GM12878 (cell line): Measurements from ENCODE around the gene FSIP1. TPM values are rescaled to one million over a fixed set of nuclear protein-coding genes. Genes with fewer than 3 reads are reported as not detected.

Experiments used
- ATF7 ChIP-seq: fragments of 450-650 bp; IDR thresholded peaks from 2 replicates; pipeline ENCODE4 v1.6.1; 2016; ENCODE audit warnings: low read depth, mild to moderate bottlenecking
- BACH1 ChIP-seq: fragments of 450-650 bp; IDR thresholded peaks from 2 replicates; pipeline ENCODE4 v1.6.1; 2017; ENCODE audit warnings: mild to moderate bottlenecking, borderline replicate concordance
- EZH2 ChIP-seq: IDR thresholded peaks from 2 replicates; pipeline ENCODE4 v1.6.1; 2012; ENCODE audit warnings: low read depth, mild to moderate bottlenecking, control low read depth, inconsistent platforms, low read length, borderline replicate concordance; ENCODE audit not compliant: control insufficient read depth
- IKZF1 ChIP-seq: fragments of 450-650 bp; conservative IDR thresholded peaks from 2 replicates; pipeline ENCODE4 v1.6.1; 2017; ENCODE audit warnings: antibody characterized with exemption, mild to moderate bottlenecking
- MTA3 ChIP-seq: IDR thresholded peaks from 2 replicates; pipeline ENCODE4 v1.6.1; 2012; ENCODE audit warnings: low read length, inconsistent platforms, borderline replicate concordance
- PML ChIP-seq: IDR thresholded peaks from 2 replicates; pipeline ENCODE4 v1.6.1; 2012; ENCODE audit warnings: low read length, inconsistent platforms
- RB1 ChIP-seq: fragments of 450-650 bp; formaldehyde crosslinking; IDR thresholded peaks from 2 replicates; pipeline ENCODE4 v1.6.1; 2017; ENCODE audit warnings: mild to moderate bottlenecking, borderline replicate concordance
- RFX5 ChIP-seq: IDR thresholded peaks from 2 replicates; pipeline ENCODE4 v1.6.1; 2011; ENCODE audit warnings: low read depth, low read length, improper control_type of control experiment
- SIN3A ChIP-seq: IDR thresholded peaks from 2 replicates; pipeline ENCODE4 v1.6.1; 2012; ENCODE audit warnings: low read depth, low read length, improper control_type of control experiment
- SUPT20H ChIP-seq: IDR thresholded peaks from 2 replicates; pipeline ENCODE4 v1.6.1; 2011; ENCODE audit warnings: low read depth, mild to moderate bottlenecking, low read length, moderate library complexity, borderline replicate concordance; ENCODE audit not compliant: control insufficient read depth
- ZZZ3 ChIP-seq: IDR thresholded peaks from 2 replicates; pipeline ENCODE4 v1.6.1; 2011; ENCODE audit warnings: low read depth; ENCODE audit not compliant: control insufficient read depth, insufficient read length
- polyA plus RNA-seq, 11 experiments: library from polyadenylated mRNA; depleted of rRNA in 4 of 11; unstranded in 6 of 11; stranded (reverse) in 5 of 11; fragments of >200 nt; fragmentation: Nextera tagmentation in 4 of 11; fragmentation: Illumina TruSeq in 1 of 11; extraction: Ambion mirVana in 4 of 11; extraction: Trizol in 1 of 11; gene quantifications; 1 replicate in 1 of 11; 2 replicates in 10 of 11; pipeline versions ENCODE4 v1.2.1 to v1.2.3, GENCODE V29; 2011 to 2016; ENCODE audit warnings: inconsistent platforms in 2 of 11, missing spikeins in 2 of 11, low read depth in 1 of 11
- total RNA-seq, 4 experiments: library from RNA; depleted of rRNA in 3 of 4; stranded (reverse); fragments of >200 nt in 3 of 4; fragmentation: Illumina TruSeq in 1 of 4; extraction: Trizol in 1 of 4; gene quantifications; 2 replicates each; pipeline versions ENCODE4 v1.2.1 to v1.2.3, GENCODE V29; 2013 to 2021
- TF ChIP-seq, protein P1 (sequence below): fragments of 450-650 bp; formaldehyde crosslinking; IDR thresholded peaks from 2 replicates; pipeline ENCODE4 v1.5.0; 2022; ENCODE audit warnings: mild to moderate bottlenecking, missing genetic modification characterization
- TF ChIP-seq, protein P2 (sequence below): IDR thresholded peaks from 2 replicates; pipeline ENCODE4 v1.6.1; 2012; ENCODE audit warnings: improper control_type of control experiment, low read depth, low read length; ENCODE audit not compliant: insufficient replicate concordance
- TF ChIP-seq, protein P3 (sequence below), 3 experiments: IDR thresholded peaks in 2 of 3; conservative IDR thresholded peaks in 1 of 3; 2 replicates each; pipeline ENCODE4 v1.5.1; 2011; ENCODE audit warnings: low read depth in 3 of 3, low read length in 3 of 3, mild to moderate bottlenecking in 3 of 3, control low read depth in 2 of 3, moderate library complexity in 2 of 3, inconsistent platforms in 1 of 3, mixed read lengths in 1 of 3; ENCODE audit not compliant: control insufficient read depth in 2 of 3, insufficient read depth in 1 of 3; ENCODE audit errors: extremely low read depth in 1 of 3
- TF ChIP-seq, protein P4 (sequence below): fragments of 450-650 bp; IDR thresholded peaks from 2 replicates; pipeline ENCODE4 v1.6.1; 2017; ENCODE audit warnings: mild to moderate bottlenecking, low read depth, inconsistent platforms; ENCODE audit not compliant: poor library complexity, severe bottlenecking
- TF ChIP-seq, protein P5 (sequence below): IDR thresholded peaks from 2 replicates; pipeline ENCODE4 v1.6.1; 2012; ENCODE audit warnings: low read depth, low read length, improper control_type of control experiment

Gene FSIP1
- total and polyA plus RNA-seq, 10 of the 15 experiments (the other 5 are each of a cell fraction or from before 2014, with no cell fraction given), result 0.15 to 0.67 (median 0.35) TPM

DNA sequence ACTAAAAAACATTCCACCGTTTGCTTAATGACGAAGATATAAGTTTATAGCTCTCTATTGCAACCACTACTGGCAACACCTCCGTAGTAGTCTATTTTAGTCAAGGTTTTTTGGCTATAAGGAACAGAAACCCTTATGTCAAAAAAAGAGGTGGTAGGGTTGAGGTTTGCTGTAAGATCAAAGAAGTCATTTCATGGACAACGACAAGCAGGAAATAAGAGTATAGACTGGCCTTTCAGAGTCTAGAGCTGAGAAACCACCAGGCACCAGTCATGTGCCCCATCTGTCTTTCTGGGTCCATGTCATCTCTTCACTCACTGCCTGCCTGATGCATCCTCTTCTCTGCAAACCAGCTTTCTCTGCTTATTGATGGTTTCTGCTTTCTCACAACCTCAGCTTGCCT, 159.1 kb downstream of the FSIP1 start (continued):
- TF ChIP-seq RFX5, result no peak
- no peak for TF ChIP-seq RB1
- peak; percentile 93 for TF ChIP-seq ATF7
- TF ChIP-seq EZH2, result no peak
- TF ChIP-seq, protein P1, sequence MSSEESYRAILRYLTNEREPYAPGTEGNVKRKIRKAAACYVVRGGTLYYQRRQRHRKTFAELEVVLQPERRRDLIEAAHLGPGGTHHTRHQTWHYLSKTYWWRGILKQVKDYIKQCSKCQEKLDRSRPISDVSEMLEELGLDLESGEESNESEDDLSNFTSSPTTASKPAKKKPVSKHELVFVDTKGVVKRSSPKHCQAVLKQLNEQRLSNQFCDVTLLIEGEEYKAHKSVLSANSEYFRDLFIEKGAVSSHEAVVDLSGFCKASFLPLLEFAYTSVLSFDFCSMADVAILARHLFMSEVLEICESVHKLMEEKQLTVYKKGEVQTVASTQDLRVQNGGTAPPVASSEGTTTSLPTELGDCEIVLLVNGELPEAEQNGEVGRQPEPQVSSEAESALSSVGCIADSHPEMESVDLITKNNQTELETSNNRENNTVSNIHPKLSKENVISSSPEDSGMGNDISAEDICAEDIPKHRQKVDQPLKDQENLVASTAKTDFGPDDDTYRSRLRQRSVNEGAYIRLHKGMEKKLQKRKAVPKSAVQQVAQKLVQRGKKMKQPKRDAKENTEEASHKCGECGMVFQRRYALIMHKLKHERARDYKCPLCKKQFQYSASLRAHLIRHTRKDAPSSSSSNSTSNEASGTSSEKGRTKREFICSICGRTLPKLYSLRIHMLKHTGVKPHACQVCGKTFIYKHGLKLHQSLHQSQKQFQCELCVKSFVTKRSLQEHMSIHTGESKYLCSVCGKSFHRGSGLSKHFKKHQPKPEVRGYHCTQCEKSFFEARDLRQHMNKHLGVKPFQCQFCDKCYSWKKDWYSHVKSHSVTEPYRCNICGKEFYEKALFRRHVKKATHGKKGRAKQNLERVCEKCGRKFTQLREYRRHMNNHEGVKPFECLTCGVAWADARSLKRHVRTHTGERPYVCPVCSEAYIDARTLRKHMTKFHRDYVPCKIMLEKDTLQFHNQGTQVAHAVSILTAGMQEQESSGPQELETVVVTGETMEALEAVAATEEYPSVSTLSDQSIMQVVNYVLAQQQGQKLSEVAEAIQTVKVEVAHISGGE, result no peak
- no peak for TF ChIP-seq BACH1
- TF ChIP-seq, protein P2, sequence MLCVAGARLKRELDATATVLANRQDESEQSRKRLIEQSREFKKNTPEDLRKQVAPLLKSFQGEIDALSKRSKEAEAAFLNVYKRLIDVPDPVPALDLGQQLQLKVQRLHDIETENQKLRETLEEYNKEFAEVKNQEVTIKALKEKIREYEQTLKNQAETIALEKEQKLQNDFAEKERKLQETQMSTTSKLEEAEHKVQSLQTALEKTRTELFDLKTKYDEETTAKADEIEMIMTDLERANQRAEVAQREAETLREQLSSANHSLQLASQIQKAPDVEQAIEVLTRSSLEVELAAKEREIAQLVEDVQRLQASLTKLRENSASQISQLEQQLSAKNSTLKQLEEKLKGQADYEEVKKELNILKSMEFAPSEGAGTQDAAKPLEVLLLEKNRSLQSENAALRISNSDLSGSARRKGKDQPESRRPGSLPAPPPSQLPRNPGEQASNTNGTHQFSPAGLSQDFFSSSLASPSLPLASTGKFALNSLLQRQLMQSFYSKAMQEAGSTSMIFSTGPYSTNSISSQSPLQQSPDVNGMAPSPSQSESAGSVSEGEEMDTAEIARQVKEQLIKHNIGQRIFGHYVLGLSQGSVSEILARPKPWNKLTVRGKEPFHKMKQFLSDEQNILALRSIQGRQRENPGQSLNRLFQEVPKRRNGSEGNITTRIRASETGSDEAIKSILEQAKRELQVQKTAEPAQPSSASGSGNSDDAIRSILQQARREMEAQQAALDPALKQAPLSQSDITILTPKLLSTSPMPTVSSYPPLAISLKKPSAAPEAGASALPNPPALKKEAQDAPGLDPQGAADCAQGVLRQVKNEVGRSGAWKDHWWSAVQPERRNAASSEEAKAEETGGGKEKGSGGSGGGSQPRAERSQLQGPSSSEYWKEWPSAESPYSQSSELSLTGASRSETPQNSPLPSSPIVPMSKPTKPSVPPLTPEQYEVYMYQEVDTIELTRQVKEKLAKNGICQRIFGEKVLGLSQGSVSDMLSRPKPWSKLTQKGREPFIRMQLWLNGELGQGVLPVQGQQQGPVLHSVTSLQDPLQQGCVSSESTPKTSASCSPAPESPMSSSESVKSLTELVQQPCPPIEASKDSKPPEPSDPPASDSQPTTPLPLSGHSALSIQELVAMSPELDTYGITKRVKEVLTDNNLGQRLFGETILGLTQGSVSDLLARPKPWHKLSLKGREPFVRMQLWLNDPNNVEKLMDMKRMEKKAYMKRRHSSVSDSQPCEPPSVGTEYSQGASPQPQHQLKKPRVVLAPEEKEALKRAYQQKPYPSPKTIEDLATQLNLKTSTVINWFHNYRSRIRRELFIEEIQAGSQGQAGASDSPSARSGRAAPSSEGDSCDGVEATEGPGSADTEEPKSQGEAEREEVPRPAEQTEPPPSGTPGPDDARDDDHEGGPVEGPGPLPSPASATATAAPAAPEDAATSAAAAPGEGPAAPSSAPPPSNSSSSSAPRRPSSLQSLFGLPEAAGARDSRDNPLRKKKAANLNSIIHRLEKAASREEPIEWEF, result no peak
- TF ChIP-seq, protein P3, sequence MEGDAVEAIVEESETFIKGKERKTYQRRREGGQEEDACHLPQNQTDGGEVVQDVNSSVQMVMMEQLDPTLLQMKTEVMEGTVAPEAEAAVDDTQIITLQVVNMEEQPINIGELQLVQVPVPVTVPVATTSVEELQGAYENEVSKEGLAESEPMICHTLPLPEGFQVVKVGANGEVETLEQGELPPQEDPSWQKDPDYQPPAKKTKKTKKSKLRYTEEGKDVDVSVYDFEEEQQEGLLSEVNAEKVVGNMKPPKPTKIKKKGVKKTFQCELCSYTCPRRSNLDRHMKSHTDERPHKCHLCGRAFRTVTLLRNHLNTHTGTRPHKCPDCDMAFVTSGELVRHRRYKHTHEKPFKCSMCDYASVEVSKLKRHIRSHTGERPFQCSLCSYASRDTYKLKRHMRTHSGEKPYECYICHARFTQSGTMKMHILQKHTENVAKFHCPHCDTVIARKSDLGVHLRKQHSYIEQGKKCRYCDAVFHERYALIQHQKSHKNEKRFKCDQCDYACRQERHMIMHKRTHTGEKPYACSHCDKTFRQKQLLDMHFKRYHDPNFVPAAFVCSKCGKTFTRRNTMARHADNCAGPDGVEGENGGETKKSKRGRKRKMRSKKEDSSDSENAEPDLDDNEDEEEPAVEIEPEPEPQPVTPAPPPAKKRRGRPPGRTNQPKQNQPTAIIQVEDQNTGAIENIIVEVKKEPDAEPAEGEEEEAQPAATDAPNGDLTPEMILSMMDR (IDR thresholded peaks at IDR 0.05 in 2 of 3, conservative IDR thresholded peaks at IDR 0.05 in 1 of 3; ENCODE audit: control insufficient read depth in 2 of 3, extremely low read depth in 1 of 3, insufficient read depth in 1 of 3, low read depth in 3 of 3, low read length in 3 of 3), result no peak
- TF ChIP-seq MTA3, result peak; percentile 63; the same call in 1 of the 2 replicates
- no peak for TF ChIP-seq PML
- no peak for TF ChIP-seq SUPT20H
- TF ChIP-seq, protein P4, sequence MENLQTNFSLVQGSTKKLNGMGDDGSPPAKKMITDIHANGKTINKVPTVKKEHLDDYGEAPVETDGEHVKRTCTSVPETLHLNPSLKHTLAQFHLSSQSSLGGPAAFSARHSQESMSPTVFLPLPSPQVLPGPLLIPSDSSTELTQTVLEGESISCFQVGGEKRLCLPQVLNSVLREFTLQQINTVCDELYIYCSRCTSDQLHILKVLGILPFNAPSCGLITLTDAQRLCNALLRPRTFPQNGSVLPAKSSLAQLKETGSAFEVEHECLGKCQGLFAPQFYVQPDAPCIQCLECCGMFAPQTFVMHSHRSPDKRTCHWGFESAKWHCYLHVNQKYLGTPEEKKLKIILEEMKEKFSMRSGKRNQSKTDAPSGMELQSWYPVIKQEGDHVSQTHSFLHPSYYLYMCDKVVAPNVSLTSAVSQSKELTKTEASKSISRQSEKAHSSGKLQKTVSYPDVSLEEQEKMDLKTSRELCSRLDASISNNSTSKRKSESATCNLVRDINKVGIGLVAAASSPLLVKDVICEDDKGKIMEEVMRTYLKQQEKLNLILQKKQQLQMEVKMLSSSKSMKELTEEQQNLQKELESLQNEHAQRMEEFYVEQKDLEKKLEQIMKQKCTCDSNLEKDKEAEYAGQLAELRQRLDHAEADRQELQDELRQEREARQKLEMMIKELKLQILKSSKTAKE, result peak; percentile 94
- no peak for TF ChIP-seq ZZZ3
- peak; percentile 85 for TF ChIP-seq IKZF1
- no peak for TF ChIP-seq SIN3A
- TF ChIP-seq, protein P5, sequence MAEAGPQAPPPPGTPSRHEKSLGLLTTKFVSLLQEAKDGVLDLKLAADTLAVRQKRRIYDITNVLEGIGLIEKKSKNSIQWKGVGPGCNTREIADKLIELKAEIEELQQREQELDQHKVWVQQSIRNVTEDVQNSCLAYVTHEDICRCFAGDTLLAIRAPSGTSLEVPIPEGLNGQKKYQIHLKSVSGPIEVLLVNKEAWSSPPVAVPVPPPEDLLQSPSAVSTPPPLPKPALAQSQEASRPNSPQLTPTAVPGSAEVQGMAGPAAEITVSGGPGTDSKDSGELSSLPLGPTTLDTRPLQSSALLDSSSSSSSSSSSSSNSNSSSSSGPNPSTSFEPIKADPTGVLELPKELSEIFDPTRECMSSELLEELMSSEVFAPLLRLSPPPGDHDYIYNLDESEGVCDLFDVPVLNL, result no peak
